ENCODE measurements around the gene C1orf159. TPM values are rescaled to one million over a fixed set of nuclear protein-coding genes. Genes with fewer than 3 reads are reported as not detected.

Gene C1orf159
- total and polyA plus RNA-seq, 4 donors: 3.9 to 7.0 (median 4.7) TPM

GRCh38 chr1:1091344-1092148 lies 24.3 kb downstream of the C1orf159 start (continued):
- TF ChIP-seq ATF3 (IDR thresholded peaks at IDR 0.05) (no peak), GABPA (IDR thresholded peaks at IDR 0.05 in 1 of 2, conservative IDR thresholded peaks at IDR 0.05 in 1 of 2) (no peak), HNF4G (IDR thresholded peaks at IDR 0.05) (no peak), CTCF (IDR thresholded peaks at IDR 0.05; ENCODE audit: low read depth, low read length, missing input control) (no peak), HNF4A (conservative IDR thresholded peaks at IDR 0.05) (no peak), YY1 (IDR thresholded peaks at IDR 0.05) (no peak)

- DNase-seq (ENCODE audit: low spot score): no peak
- no peaks in the 10 kb centered on the region for H3K27me3 ChIP-seq (ENCODE audit: control insufficient read depth in 4 of 4, insufficient read depth in 4 of 4, low read length in 3 of 4)
- H3K4me1 ChIP-seq (ENCODE audit: control insufficient read depth in 4 of 4, insufficient read depth in 4 of 4, low read length in 3 of 4): no peaks in the 10 kb centered on the region
- 97% methylated on average over 45 of the region's 45 CpGs for WGBS
- H3K27ac ChIP-seq (ENCODE audit: low read depth in 1 of 2, low read length in 2 of 2): no peak overlapping the region
- no peak overlapping the region for H3K9ac ChIP-seq (ENCODE audit: low read depth in 1 of 2, low read length in 2 of 2)
- H3K4me3 ChIP-seq (ENCODE audit: low read depth in 1 of 3, low read length in 3 of 3): no peak overlapping the region
- no peaks in the 10 kb centered on the region for H3K9me3 ChIP-seq (ENCODE audit: control insufficient read depth in 4 of 4, low read length in 3 of 4)
- H3K36me3 ChIP-seq (ENCODE audit: control insufficient read depth in 4 of 4, insufficient read depth in 3 of 4, low read depth in 1 of 4, low read length in 3 of 4): no peaks in the 10 kb centered on the region
- TF ChIP-seq RAD21 (IDR thresholded peaks at IDR 0.05) (no peak), HNF4G (IDR thresholded peaks at IDR 0.05) (no peak), REST (IDR thresholded peaks at IDR 0.05) (no peak), ATF3 (IDR thresholded peaks at IDR 0.05) (no peak), JUND (IDR thresholded peaks at IDR 0.05) (no peak), ZBTB33 (IDR thresholded peaks at IDR 0.05) (no peak), TAF1 (conservative IDR thresholded peaks at IDR 0.05) (no peak), YY1 (IDR thresholded peaks at IDR 0.05) (no peak), MAX (IDR thresholded peaks at IDR 0.05) (no peak), RXRA (IDR thresholded peaks at IDR 0.05) (no peak), CTCF (IDR thresholded peaks at IDR 0.05; ENCODE audit: low read depth, low read length, missing input control) (no peak), SP1 (IDR thresholded peaks at IDR 0.05) (no peak), NR2F2 (IDR thresholded peaks at IDR 0.05) (no peak)
Observed at GRCh38 chr1:1090424-1091343, 25.2 kb downstream of the C1orf159 start.

All from liver (tissue), 9 donors.